KMS-11 (cell line): ENCODE measurements around the gene PBRM1.
"Not testable (repeated sequence)": the region's sequence is repeated elsewhere in the genome, so short reads cannot be mapped to it uniquely, and the experiment has no call there.

Source experiments
- H2AFZ ChIP-seq: fragments of 200-600 bp; sonication (generic); 2 replicates; pipeline ENCODE4 v1.6.1; 2016; ENCODE audit warnings: antibody characterized with exemption, mixed run types, low read depth
- H3K27ac ChIP-seq: fragments of 200-600 bp; sonication (generic); 2 replicates; pipeline ENCODE4 v1.6.1; 2016; ENCODE audit warnings: mild to moderate bottlenecking, mixed run types
- H3K27me3 ChIP-seq: fragments of 200-600 bp; sonication (generic); 2 replicates; pipeline ENCODE4 v1.6.1; 2017; ENCODE audit warnings: mild to moderate bottlenecking, low read depth, mixed run types, moderate library complexity; ENCODE audit not compliant: insufficient read depth
- H3K36me3 ChIP-seq: fragments of 200-600 bp; sonication (generic); 2 replicates; pipeline ENCODE4 v1.6.1; 2017; ENCODE audit warnings: mild to moderate bottlenecking, mixed run types; ENCODE audit not compliant: insufficient read depth
- H3K4me1 ChIP-seq: fragments of 200-600 bp; sonication (generic); 2 replicates; pipeline ENCODE4 v1.6.1; 2016; ENCODE audit warnings: mild to moderate bottlenecking, low read depth, mixed run types; ENCODE audit not compliant: poor library complexity, severe bottlenecking
- H3K4me2 ChIP-seq: fragments of 200-600 bp; sonication (generic); 2 replicates; pipeline ENCODE4 v1.7.0; 2016; ENCODE audit warnings: mild to moderate bottlenecking, mixed run types
- H3K4me3 ChIP-seq: fragments of 200-600 bp; sonication (generic); IDR thresholded peaks from 2 replicates; pipeline ENCODE4 v1.6.1; 2017; ENCODE audit warnings: low read depth, low read length, mixed read lengths; ENCODE audit not compliant: insufficient read depth
- H3K79me2 ChIP-seq: fragments of 200-600 bp; sonication (generic); 2 replicates; pipeline ENCODE4 v1.6.1; 2016; ENCODE audit warnings: low read depth, mixed run types; ENCODE audit not compliant: insufficient read depth
- H3K9ac ChIP-seq: fragments of 200-600 bp; sonication (generic); 2 replicates; pipeline ENCODE4 v1.6.1; 2016; ENCODE audit warnings: mild to moderate bottlenecking, mixed run types
- H4K20me1 ChIP-seq: fragments of 200-600 bp; sonication (generic); 2 replicates; pipeline ENCODE4 v1.6.1; 2016; ENCODE audit warnings: mild to moderate bottlenecking, mixed run types; ENCODE audit not compliant: insufficient read depth
- CTCF ChIP-seq: fragments of 200-600 bp; sonication (generic); conservative IDR thresholded peaks from 2 replicates; pipeline ENCODE4 v1.6.1; 2017; ENCODE audit warnings: low read depth, mild to moderate bottlenecking, antibody characterized with exemption, low read length, moderate library complexity, mixed read lengths

Gene PBRM1

GRCh38 chr3:52685709-52686691, at the start of gene PBRM1, which contains the start of gene GNL3:
Gene PBRM1, minus strand, starts transcription at chr3:52685913.
Gene GNL3, plus strand, starts transcription at chr3:52686032. Its CDS starts 61 bp downstream, at chr3:52686093.
- Histone ChIP-seq H3K4me2 (peak within 1 kb of the TSS; percentile 95), H3K27ac (peak within 1 kb of the TSS; percentile 96), H4K20me1 (no peaks in the 10 kb centered on the region), H3K36me3 (peaks cover 17% of the 10 kb centered on the region; the same call in 1 of the 2 replicates), H3K4me1 (peaks cover 68% of the 10 kb centered on the region), H3K27me3 (no peaks in the 10 kb centered on the region), H3K4me3 (peak within 1 kb of the TSS; percentile 71), H3K9ac (peak within 1 kb of the TSS; percentile 89), H2AFZ (peak within 1 kb of the TSS; percentile 30), H3K79me2 (peaks cover 78% of the 10 kb centered on the region)
- TF ChIP-seq CTCF = no peak

GRCh38 chr3:52733256-52733891, 47.7 kb upstream of the PBRM1 start:
- no peak overlapping the region for H3K4me3 ChIP-seq
- no peaks in the 10 kb centered on the region for H3K36me3 ChIP-seq
- H3K4me1 ChIP-seq = peaks cover 15% of the 10 kb centered on the region
- no peak overlapping the region for H3K27ac ChIP-seq
- H2AFZ ChIP-seq = no peak overlapping the region
- H3K4me2 ChIP-seq = no peak overlapping the region
- no peaks in the 10 kb centered on the region for H3K79me2 ChIP-seq
- H4K20me1 ChIP-seq = no peaks in the 10 kb centered on the region
- no peak overlapping the region for H3K9ac ChIP-seq
- no peaks in the 10 kb centered on the region for H3K27me3 ChIP-seq
- TF ChIP-seq CTCF = no peak

GRCh38 chr3:52731590-52731989, 45.9 kb upstream of the PBRM1 start:
- no peak overlapping the region for H3K4me3 ChIP-seq
- no peak overlapping the region for H3K4me2 ChIP-seq
- H3K36me3 ChIP-seq = no peaks in the 10 kb centered on the region
- H3K27ac ChIP-seq = no peak overlapping the region
- no peak for TF ChIP-seq CTCF
- H3K9ac ChIP-seq = no peak overlapping the region
- H2AFZ ChIP-seq = no peak overlapping the region
- H3K79me2 ChIP-seq = no peaks in the 10 kb centered on the region
- peaks cover 15% of the 10 kb centered on the region for H3K4me1 ChIP-seq
- no peaks in the 10 kb centered on the region for H3K27me3 ChIP-seq
- no peaks in the 10 kb centered on the region for H4K20me1 ChIP-seq

GRCh38 chr3:52730681-52731080, 45.0 kb upstream of the PBRM1 start:
- Histone ChIP-seq H3K27me3 (no peaks in the 10 kb centered on the region), H4K20me1 (no peaks in the 10 kb centered on the region), H3K79me2 (no peaks in the 10 kb centered on the region), H3K9ac (no peak overlapping the region), H3K4me2 (peak overlapping the region; percentile 42; the same call in 1 of the 2 replicates), H3K27ac (peak overlapping the region; percentile 31; the same call in 1 of the 2 replicates), H3K4me3 (no peak overlapping the region), H3K36me3 (no peaks in the 10 kb centered on the region), H2AFZ (no peak overlapping the region), H3K4me1 (peaks cover 15% of the 10 kb centered on the region)
- TF ChIP-seq CTCF = no peak

- H3K9ac ChIP-seq, H3K36me3 ChIP-seq, H3K79me2 ChIP-seq, H2AFZ ChIP-seq, H3K27me3 ChIP-seq, H4K20me1 ChIP-seq, H3K4me2 ChIP-seq, H3K27ac ChIP-seq, H3K4me3 ChIP-seq: not testable (repeated sequence)
- H3K4me1 ChIP-seq = peaks cover 15% of the 10 kb centered on the region
Measured at GRCh38 chr3:52728753-52729152, 43.0 kb upstream of the PBRM1 start.
